Glutamatergic neuron (in vitro differentiated cells): Measurements from ENCODE around the gene HDAC9. TPM values are rescaled to one million over a fixed set of nuclear protein-coding genes. Genes with fewer than 3 reads are reported as not detected.

ENCODE experiments used
- DNase-seq: peaks from one replicate; pipeline ENCODE4 v3.0.0; 2022
- H3K27ac Mint-ChIP-seq: one replicate; pipeline ENCODE4 v1.8.0; 2020; ENCODE audit warnings: mild to moderate bottlenecking, mixed read lengths, inconsistent platforms; ENCODE audit not compliant: unreplicated experiment
- H3K27me3 Mint-ChIP-seq: one replicate; pipeline ENCODE4 v1.8.0; 2020; ENCODE audit warnings: mild to moderate bottlenecking, moderate library complexity, mixed read lengths, inconsistent platforms; ENCODE audit not compliant: unreplicated experiment
- H3K36me3 Mint-ChIP-seq: one replicate; pipeline ENCODE4 v1.8.0; 2020; ENCODE audit warnings: mild to moderate bottlenecking, mixed read lengths, inconsistent platforms; ENCODE audit not compliant: unreplicated experiment
- H3K4me1 Mint-ChIP-seq: one replicate; pipeline ENCODE4 v1.8.0; 2020; ENCODE audit warnings: mild to moderate bottlenecking, low read depth, mixed read lengths, inconsistent platforms; ENCODE audit not compliant: unreplicated experiment
- H3K4me3 Mint-ChIP-seq: one replicate; pipeline ENCODE4 v1.8.0; 2020; ENCODE audit warnings: mild to moderate bottlenecking, mixed read lengths, inconsistent platforms; ENCODE audit not compliant: unreplicated experiment
- H3K9me3 Mint-ChIP-seq: one replicate; pipeline ENCODE4 v1.8.0; 2020; ENCODE audit warnings: mild to moderate bottlenecking, moderate library complexity, mixed read lengths, inconsistent platforms; ENCODE audit not compliant: unreplicated experiment
- total RNA-seq: library from RNA; stranded (reverse); fragmentation: NEBNext Ultra II Directional; extraction: Animal tissue kit (Norgen Biotek cat#: 25700); gene quantifications from one replicate; pipeline ENCODE4 v1.2.1, GENCODE V29; 2021; ENCODE audit not compliant: unreplicated experiment
- TF ChIP-seq, protein P1 (sequence below): fragments of 200-600 bp; sonication (generic); IDR thresholded peaks from one replicate; pipeline ENCODE4 v1.5.0; 2021; ENCODE audit not compliant: partially characterized antibody, unreplicated experiment

HDAC9 gene
- total RNA-seq, 1 donor from 2014 or later: 94.8 TPM

DNA sequence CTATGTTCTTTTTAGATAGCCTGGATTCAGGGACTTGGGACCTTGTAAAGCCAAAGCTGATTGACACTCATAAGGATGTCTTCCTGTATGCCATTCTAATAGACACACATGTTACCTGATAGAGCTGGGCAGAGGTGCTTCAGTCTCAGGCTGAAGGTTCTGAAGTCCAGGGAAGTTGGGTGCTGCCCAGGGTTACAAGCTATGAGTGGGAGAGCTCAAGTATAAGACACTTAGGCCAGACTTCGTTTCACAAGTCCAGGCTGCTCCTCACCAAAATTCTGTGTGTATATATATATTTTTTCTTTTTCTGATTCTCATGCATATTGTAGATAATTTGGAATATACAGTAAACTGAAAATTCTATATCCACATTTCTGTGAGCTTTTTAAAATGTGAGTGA, 144.2 kb downstream of the HDAC9 start:
- H3K27ac Mint-ChIP-seq: no peak overlapping the region

GRCh38 chr7:18644981-18645380, 149.4 kb downstream of the HDAC9 start:
- no peak for DNase-seq
- Mint-ChIP-seq H3K4me3 (no peak overlapping the region), H3K27ac (no peak overlapping the region), H3K4me1 (peaks cover 10% of the 10 kb centered on the region), H3K27me3 (peaks cover 4% of the 10 kb centered on the region), H3K36me3 (no peaks in the 10 kb centered on the region), H3K9me3 (no peaks in the 10 kb centered on the region)
- TF ChIP-seq, protein P1, sequence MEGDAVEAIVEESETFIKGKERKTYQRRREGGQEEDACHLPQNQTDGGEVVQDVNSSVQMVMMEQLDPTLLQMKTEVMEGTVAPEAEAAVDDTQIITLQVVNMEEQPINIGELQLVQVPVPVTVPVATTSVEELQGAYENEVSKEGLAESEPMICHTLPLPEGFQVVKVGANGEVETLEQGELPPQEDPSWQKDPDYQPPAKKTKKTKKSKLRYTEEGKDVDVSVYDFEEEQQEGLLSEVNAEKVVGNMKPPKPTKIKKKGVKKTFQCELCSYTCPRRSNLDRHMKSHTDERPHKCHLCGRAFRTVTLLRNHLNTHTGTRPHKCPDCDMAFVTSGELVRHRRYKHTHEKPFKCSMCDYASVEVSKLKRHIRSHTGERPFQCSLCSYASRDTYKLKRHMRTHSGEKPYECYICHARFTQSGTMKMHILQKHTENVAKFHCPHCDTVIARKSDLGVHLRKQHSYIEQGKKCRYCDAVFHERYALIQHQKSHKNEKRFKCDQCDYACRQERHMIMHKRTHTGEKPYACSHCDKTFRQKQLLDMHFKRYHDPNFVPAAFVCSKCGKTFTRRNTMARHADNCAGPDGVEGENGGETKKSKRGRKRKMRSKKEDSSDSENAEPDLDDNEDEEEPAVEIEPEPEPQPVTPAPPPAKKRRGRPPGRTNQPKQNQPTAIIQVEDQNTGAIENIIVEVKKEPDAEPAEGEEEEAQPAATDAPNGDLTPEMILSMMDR: no peak

More for the DNA sequence above, 144.2 kb downstream of the HDAC9 start:
- Mint-ChIP-seq H3K9me3 (no peaks in the 10 kb centered on the region), H3K36me3 (no peaks in the 10 kb centered on the region), H3K27me3 (no peaks in the 10 kb centered on the region), H3K4me1 (peaks cover 32% of the 10 kb centered on the region), H3K4me3 (no peak overlapping the region)
- TF ChIP-seq, protein P1: no peak
- no peak for DNase-seq

DNA sequence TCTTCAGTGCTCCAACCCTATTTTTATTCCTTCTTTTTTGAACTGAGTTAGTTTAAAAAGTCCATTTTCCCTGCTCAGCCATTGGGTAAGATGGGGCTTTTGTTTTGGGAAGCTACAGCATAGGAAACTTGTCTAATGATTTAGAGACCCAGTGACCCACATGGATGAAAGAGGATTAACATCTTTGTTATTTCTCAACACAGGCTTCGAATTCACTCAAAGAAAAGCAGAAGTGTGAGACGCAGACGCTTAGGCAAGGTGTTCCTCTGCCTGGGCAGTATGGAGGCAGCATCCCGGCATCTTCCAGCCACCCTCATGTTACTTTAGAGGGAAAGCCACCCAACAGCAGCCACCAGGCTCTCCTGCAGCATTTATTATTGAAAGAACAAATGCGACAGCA, 152.0 kb downstream of the HDAC9 start:
- DNase-seq: no peak
- Mint-ChIP-seq H3K4me1 (peaks cover 10% of the 10 kb centered on the region), H3K9me3 (no peaks in the 10 kb centered on the region), H3K4me3 (no peak overlapping the region), H3K27me3 (peaks cover 4% of the 10 kb centered on the region), H3K27ac (no peak overlapping the region), H3K36me3 (no peaks in the 10 kb centered on the region)
- TF ChIP-seq, protein P1: no peak

DNA sequence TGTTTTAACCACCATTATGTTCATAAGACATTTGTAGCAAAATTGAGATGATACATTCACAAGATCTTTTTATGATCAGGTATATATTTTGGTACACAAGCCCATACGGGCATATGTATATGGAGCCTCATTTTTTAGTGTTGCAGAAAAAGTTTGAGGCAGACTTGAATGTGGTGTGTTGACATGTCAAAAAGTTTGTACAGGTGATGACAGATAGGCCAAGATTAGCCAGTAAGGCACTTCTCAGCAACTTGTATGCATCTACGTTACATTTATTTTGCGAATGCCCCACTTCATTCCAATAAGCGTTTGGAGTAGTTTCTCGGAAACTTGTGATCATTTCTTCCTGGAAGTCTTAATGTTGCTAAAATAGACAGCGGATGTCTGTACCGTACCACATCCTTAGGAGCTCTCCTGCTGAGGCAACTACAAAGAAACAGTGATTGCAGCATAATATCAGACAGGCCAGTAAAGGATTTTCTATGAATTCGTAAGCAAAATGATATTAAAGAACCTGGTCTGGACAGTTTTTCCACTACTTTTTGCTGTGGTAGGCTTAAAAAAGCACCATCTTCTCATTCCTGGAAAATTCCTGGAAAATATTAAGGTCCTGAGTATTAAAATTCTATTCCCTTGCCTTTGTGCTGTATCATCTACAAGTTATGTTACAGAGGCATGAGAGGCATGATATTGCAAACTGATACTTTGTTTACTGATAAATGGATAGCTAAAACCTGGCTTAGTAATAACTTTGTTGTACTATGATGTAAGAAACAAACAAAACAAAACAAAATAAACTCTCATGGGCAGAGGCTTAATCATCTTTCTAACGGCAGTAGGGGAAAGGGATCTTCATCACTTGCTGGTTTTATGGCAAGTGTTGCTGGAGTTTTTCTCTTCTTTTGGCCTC, 153.6 kb downstream of the HDAC9 start:
- Mint-ChIP-seq H3K9me3 (no peaks in the 10 kb centered on the region), H3K27ac (no peak overlapping the region), H3K4me3 (no peak overlapping the region), H3K27me3 (peaks cover 4% of the 10 kb centered on the region), H3K4me1 (peaks cover 2% of the 10 kb centered on the region), H3K36me3 (no peaks in the 10 kb centered on the region)
- no peak for DNase-seq
- TF ChIP-seq, protein P1: no peak
